Myocyte (in vitro differentiated cells): Measurements from ENCODE around the gene ZNF529. TPM values are rescaled to one million over a fixed set of nuclear protein-coding genes. Genes with fewer than 3 reads are reported as not detected.
A peak's percentile ranks its signal among the peaks of the same experiment; 100 is the strongest.
"Not testable (repeated sequence)": the region's sequence is repeated elsewhere in the genome, so short reads cannot be mapped to it uniquely, and the experiment has no call there.

Experiments
- DNase-seq: peaks from one replicate; pipeline ENCODE4 v3.0.0-alpha.2; 2012; ENCODE audit warnings: low read depth
- polyA plus RNA-seq: library from polyadenylated mRNA; unstranded; fragments of >200 nt; gene quantifications from one replicate; pipeline ENCODE4 v1.2.1, GENCODE V29; 2012; ENCODE audit warnings: missing spikeins
- total RNA-seq: library from RNA; depleted of rRNA; stranded (reverse); fragments of >200 nt; gene quantifications from 2 replicates; pipeline ENCODE4 v1.2.3, GENCODE V29; 2014

The ZNF529 gene
- 13.0 and 15.9 TPM in 2 replicates for total RNA-seq
- 6.4 TPM for polyA plus RNA-seq

- peak; percentile 94 for DNase-seq
Observed at GRCh38 chr19:36573020-36573894, at the start of gene ZNF529. ZNF529 (minus strand) TSS chr19:36573292; CDS start chr19:36572346, 946 bp downstream.

- DNase-seq, result peak; percentile 14
Observed at GRCh38 chr19:36605877-36606478, 32.9 kb upstream of the ZNF529 start.

GRCh38 chr19:36605101-36605876, 32.2 kb upstream of the ZNF529 start, which contains the start of gene ZNF382:
ZNF382 (plus strand) TSS chr19:36605313; CDS start chr19:36609915, 4,602 bp downstream.
- peak; percentile 65 for DNase-seq

- peak; percentile 73 for DNase-seq
Observed at GRCh38 chr19:36604656-36605100, 31.6 kb upstream of the ZNF529 start.

GRCh38 chr19:36602681-36603080, 29.6 kb upstream of the ZNF529 start:
- DNase-seq, result not testable (repeated sequence)

GRCh38 chr19:36579255-36579654, 6.2 kb upstream of the ZNF529 start:
- no peak for DNase-seq

- DNase-seq, result no peak
Observed at GRCh38 chr19:36577271-36577996, 4.3 kb upstream of the ZNF529 start.

- DNase-seq, result no peak
Observed at GRCh38 chr19:36574741-36575140, 1.6 kb upstream of the ZNF529 start.

- DNase-seq, result peak; percentile 22
Observed at GRCh38 chr19:36573895-36574720, 1.0 kb upstream of the ZNF529 start.

- DNase-seq, result no peak
Observed at GRCh38 chr19:36572593-36573019, 486 bp downstream of the ZNF529 start.

GRCh38 chr19:36564391-36564790, 8.7 kb downstream of the ZNF529 start:
- no peak for DNase-seq

- DNase-seq, result peak; percentile 11
Observed at GRCh38 chr19:36547001-36547732, 25.9 kb downstream of the ZNF529 start.

- peak; percentile 3 for DNase-seq
Observed at GRCh38 chr19:36528921-36529518, 44.1 kb downstream of the ZNF529 start.

- peak; percentile 99 for DNase-seq
Observed at GRCh38 chr19:36528194-36528920, 44.7 kb downstream of the ZNF529 start, which contains the start of gene ZNF260. ZNF260 (minus strand) TSS chr19:36528271; CDS start chr19:36515238, 13,033 bp downstream.

- no peak for DNase-seq
Observed at GRCh38 chr19:36527873-36528193, 45.3 kb downstream of the ZNF529 start.

- peak; percentile 16 for DNase-seq
Observed at GRCh38 chr19:36527341-36527740, 45.8 kb downstream of the ZNF529 start.

GRCh38 chr19:36526581-36526980, 46.5 kb downstream of the ZNF529 start:
- DNase-seq, result no peak

GRCh38 chr19:36524617-36525016, 48.5 kb downstream of the ZNF529 start:
- DNase-seq, result no peak
